Measurements from ENCODE around the gene AQP11.
"Not testable (repeated sequence)": the region's sequence is repeated elsewhere in the genome, so short reads cannot be mapped to it uniquely, and the experiment has no call there.

AQP11 gene

DNA sequence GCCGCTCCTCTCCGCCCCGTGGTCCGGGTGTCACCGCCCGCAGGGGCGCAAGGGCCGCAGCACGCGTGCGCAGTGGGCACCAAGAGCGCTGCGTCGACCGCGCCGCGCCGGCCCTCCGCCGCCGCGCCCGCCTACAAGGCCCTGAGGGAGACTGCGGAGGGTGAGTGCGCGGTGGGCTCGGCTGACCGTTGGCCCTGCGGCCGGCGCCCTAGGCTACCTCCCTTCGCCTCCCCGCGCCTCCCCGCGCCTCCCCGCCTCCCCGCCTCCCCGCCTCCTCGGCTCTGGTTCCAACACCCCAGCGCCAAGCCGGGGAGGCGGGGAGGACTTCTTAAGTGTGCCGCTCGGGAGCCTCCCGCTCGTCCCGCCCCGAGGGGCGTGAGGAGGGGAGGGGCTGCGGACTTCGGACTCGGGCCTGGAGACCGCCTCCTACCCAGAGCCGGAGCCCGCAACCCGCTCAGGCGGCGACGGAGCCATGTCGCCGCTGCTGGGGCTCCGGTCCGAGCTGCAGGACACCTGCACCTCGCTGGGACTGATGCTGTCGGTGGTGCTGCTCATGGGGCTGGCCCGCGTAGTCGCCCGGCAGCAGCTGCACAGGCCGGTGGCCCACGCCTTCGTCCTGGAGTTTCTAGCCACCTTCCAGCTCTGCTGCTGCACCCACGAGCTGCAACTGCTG, at the start of gene AQP11:
Gene AQP11, plus strand, starts transcription at position 433 of the 673 bp plus-strand sequence. Its CDS starts 40 bp downstream, at position 473.
- DNase-seq (ENCODE audit: low read depth in 2 of 2, low spot score in 1 of 2): peak in 1 of 2 donors; percentile 23

DNA sequence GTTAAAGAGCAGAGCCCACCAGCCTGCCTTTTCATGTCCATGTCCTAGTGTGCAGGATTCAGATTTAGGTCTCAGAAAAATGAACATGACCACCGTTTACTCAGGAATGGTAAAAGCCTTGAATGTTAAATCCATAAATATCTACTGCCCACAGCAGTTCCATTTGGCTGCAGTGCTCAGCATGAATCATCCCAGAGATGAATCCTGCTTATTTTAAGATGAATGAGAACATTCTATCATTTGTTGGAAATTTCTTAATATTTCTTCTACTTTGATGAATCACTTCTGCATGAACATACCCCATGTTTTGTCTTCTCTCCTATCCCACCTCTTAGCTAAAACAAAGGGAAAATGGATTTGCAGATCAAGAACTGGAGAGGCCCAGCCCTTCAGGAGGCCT, 47.5 kb upstream of the AQP11 start:
- DNase-seq (ENCODE audit: low read depth in 2 of 2, low spot score in 1 of 2): no peak

- DNase-seq (ENCODE audit: low read depth in 2 of 2, low spot score in 1 of 2): no peak
Observed at GRCh38 chr11:77547047-77547836, 42.5 kb upstream of the AQP11 start.

DNA sequence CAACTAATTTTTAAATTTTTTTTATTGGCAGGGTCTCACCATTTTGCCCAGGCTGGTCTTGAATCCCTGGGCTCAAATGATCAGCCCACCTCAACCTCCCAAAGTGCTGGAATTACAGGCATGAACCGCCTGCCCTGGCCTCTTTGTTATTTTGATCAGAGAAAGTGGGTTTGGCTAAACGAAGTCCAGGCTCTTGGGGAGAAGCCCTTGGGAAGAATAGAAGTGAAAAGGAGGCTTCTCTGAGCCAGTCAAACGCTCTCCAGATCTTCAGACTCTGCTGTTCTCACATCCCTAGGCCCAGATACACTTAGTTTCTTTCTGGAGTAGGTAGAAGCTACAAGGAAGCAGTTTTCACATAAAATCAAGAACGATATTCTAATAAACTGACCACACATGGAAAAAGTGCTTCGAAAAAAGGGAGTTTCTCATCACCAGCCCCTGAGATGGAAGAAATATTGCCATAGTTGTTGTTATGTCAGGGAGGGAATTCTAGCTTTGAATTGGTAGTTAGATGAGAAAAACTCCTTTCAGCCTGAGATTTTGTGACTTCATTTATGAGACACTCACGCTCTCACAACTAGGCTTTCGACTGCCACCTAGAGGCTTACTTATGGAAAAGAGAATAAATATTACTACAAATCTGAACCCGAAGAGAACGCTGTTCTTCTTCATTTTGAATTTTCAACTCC, 41.7 kb upstream of the AQP11 start:
- peak in 1 of 2 donors; percentile 4 for DNase-seq (ENCODE audit: low read depth in 2 of 2, low spot score in 1 of 2)

DNA sequence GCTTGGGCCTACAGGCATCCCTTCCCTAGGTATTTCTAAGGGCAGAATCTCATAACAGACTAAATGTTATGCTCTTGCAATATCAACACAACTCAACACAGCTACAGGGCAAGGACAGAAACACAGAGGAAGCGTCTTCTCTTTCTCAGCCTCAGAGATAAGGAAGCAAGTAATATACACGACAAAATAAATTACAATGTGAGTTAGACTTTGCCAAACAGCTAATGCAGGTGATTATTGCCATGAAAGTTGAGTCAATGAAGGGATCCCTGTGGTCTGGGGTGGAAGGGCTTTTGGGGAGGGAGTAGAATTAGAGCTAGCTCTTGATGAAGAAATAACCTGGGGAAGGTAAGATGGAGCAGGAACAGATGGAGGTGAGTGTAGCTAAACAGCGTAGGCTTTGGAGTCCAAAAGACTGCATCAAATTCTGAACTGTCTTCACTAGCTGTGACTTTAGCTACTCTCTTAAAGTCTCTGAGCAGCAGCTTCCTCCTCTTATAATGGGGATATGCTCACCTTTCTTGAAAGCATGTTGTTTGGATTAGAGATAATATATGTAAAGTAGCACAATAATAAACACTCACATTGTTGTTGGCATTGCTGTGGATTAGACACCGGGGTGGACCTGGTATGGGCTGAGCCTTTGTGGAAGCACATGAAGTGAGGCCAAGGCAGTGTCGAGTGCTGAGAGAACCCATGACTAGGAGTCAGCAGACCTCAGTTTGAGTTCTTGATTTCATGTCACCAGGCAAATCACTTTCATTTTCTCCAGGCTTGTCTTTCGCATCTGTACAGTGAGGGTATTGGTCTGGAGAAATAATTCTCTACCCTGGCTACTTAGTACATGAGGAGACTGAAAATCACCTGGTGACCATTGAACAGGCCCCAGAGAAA, 41.0 kb upstream of the AQP11 start:
- no peak for DNase-seq (ENCODE audit: low read depth in 2 of 2, low spot score in 1 of 2)

GRCh38 chr11:77551426-77551825, 38.3 kb upstream of the AQP11 start:
- DNase-seq (ENCODE audit: low read depth in 2 of 2, low spot score in 1 of 2): not testable (repeated sequence)

- no peak for DNase-seq (ENCODE audit: low read depth in 2 of 2, low spot score in 1 of 2)
Observed at GRCh38 chr11:77557553-77557952, 32.2 kb upstream of the AQP11 start.

GRCh38 chr11:77558380-77558779, 31.4 kb upstream of the AQP11 start:
- DNase-seq (ENCODE audit: low read depth in 2 of 2, low spot score in 1 of 2): no peak

- no peak for DNase-seq (ENCODE audit: low read depth in 2 of 2, low spot score in 1 of 2)
Observed at GRCh38 chr11:77559686-77560401, 29.9 kb upstream of the AQP11 start.

DNA sequence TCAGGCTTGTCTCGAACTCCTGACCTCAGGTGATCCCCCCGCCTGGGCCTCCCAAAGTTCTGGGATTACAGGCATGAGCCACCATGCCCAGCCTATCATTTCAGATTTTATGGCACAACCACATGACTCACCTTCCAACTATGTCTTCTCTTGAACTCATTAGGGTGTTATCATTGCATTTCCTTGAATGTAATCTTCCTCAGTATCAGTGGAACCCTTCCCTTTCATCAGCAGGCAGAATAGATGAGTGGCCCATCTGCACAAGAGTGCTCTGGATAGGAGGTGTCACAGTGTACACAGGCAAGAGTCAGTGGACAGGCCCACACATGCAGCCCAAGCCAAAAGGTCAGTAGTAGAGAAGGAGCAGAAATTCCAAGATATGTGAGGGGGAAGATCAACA, 29.1 kb upstream of the AQP11 start:
- DNase-seq (ENCODE audit: low read depth in 2 of 2, low spot score in 1 of 2): no peak

DNA sequence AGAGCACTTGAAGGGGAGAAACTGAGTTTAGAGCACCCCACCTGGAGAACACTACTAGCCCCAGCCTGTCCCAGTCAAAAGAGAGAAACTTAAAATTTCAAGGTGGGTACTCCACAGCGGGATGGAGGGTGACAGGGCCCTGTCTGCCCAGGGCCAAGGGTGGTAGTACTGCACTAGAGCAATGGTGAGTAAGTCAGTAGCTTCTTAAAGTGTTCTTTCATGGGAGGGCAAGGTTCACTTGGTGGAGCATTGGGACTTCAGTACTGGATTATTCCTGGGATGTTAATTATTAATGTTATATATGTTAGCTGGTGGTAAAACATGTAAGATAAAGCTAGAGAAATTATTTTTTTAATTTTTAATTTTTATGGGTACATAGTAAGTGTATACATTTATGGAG, 28.5 kb upstream of the AQP11 start:
- DNase-seq (ENCODE audit: low read depth in 2 of 2, low spot score in 1 of 2): no peak

DNA sequence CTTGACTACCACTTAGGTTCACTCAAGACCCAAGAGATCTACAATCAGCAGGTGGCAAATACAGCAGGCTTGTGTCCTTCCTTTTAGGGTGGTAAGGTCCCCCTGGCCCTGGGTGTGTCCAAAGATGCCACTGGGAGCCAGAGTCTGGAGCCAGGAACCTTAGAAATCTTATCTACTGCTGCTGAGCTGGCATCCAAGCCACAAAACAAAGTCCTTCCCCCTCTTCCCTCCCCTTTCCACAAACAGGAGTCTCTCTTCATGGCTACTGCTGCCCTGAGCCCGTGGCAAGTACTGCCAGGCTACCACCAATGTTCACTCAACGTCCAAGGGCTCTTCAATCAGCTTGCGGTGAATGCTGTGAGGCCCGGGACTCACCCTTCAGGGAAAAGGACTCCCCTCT, 21.4 kb upstream of the AQP11 start:
- no peak for DNase-seq (ENCODE audit: low read depth in 2 of 2, low spot score in 1 of 2)

- no peak for DNase-seq (ENCODE audit: low read depth in 2 of 2, low spot score in 1 of 2)
Observed at GRCh38 chr11:77568916-77569675, 20.7 kb upstream of the AQP11 start.

- no peak for DNase-seq (ENCODE audit: low read depth in 2 of 2, low spot score in 1 of 2)
Observed at GRCh38 chr11:77569676-77570070, 20.1 kb upstream of the AQP11 start.

- DNase-seq (ENCODE audit: low read depth in 2 of 2, low spot score in 1 of 2): not testable (repeated sequence)
Observed at GRCh38 chr11:77570896-77571295, 18.9 kb upstream of the AQP11 start.

DNA sequence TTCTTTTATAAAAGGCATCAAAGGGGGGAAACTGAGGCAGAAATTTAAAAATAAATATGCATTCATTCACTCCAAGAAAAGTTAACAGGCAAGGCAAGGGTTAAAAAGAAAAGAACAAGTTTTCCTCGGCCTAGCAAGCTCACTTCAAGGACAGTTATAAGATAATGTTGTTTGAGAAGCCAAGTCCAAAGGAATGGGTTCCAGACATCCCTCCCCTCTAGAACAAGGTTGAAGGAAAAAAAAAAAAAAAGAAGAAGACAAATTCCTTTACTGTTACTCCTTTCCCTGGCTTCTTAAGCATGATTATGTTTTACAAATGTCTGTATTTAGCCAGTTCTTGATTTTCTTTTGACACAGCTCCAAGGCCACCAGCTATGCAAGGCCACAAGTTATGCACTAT, 14.3 kb upstream of the AQP11 start:
- DNase-seq (ENCODE audit: low read depth in 2 of 2, low spot score in 1 of 2): not testable (repeated sequence)

GRCh38 chr11:77580712-77581337, 8.9 kb upstream of the AQP11 start:
- DNase-seq (ENCODE audit: low read depth in 2 of 2, low spot score in 1 of 2): no peak

- DNase-seq (ENCODE audit: low read depth in 2 of 2, low spot score in 1 of 2): no peak
Observed at GRCh38 chr11:77589181-77589520, 602 bp upstream of the AQP11 start.

- no peak for DNase-seq (ENCODE audit: low read depth in 2 of 2, low spot score in 1 of 2)
Observed at GRCh38 chr11:77590194-77590782, 535 bp downstream of the AQP11 start.
